Measurements from ENCODE around the gene LY6G6C. TPM values are rescaled to one million over a fixed set of nuclear protein-coding genes. Genes with fewer than 3 reads are reported as not detected.
"Not testable (repeated sequence)": the region's sequence is repeated elsewhere in the genome, so short reads cannot be mapped to it uniquely, and the experiment has no call there.

The LY6G6C gene
- polyA plus RNA-seq, 1 donor: 0.62 TPM

- no peak for DNase-seq (ENCODE audit: low read depth)
Observed at GRCh38 chr6:31727034-31727716, 5.6 kb upstream of the LY6G6C start.

DNA sequence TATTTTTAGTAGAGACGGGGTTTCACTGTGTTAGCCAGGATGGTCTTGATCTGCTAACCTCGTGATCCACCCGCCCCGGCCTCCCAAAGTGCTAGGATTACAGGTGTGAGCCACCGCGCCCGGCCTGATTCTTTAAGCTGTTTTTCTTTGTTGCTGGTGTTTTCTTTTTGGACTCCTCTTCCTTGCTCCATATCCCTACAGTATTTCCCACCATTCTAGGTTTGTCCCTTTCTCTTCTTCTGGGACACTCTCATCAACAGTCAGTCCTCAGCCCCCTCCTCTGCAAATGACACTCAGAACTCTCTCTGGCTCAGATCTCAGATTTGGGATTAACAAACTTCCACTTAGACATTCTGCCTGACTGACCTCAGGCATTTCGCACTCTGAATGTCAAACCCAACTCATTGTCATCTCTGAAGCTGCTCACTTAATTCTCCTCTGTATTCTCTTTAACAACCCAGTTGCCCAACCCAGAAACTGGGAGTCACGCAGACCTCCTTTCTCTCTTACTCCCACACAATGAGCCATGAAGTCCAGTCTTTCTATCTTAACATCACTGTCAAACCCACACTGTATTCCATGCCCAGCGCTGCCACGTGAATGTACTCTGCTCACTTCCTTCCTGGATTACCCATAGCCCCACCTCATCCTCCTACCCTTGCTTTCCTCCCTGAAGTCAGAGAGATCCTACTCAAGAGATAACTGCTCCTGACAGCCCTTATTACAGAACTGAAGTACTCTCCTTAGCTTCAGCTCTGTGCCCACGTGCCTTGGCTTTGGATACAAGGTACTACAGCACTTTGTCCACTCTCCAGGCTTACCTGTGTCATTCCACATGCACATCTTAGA, 4.2 kb upstream of the LY6G6C start:
- DNase-seq (ENCODE audit: low read depth): no peak

GRCh38 chr6:31723980-31724691, 2.6 kb upstream of the LY6G6C start:
- no peak for DNase-seq (ENCODE audit: low read depth)

DNA sequence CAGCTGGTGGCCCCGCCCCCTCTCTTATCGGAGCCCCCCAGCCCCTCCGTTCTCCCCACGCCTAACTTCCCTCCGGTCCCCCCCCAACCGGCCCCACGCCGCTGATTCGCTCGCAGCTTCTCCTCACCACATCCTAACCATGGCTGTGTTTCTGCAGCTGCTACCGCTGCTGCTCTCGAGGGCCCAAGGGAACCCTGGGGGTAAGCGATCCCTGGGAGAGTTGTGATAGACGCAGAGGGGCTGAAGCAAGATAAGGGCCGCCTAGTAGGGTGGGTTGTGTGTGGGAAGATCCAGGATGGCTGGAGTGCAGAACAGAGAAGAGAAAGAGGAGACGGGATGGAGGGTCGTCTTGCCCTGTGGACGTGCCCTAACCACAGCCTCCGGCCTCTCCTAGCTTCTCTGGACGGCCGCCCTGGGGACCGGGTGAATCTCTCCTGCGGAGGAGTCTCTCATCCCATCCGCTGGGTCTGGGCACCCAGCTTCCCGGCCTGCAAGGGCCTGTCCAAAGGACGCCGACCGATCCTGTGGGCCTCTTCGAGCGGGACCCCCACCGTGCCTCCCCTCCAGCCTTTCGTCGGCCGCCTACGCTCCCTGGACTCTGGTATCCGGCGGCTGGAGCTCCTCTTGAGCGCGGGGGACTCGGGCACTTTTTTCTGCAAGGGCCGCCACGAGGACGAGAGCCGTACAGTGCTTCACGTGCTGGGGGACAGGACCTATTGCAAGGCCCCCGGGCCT, 1.9 kb upstream of the LY6G6C start, which contains the start of gene MPIG6B:
Gene MPIG6B, plus strand, starts transcription at position 129 of the 735 bp plus-strand sequence. Its CDS starts 11 bp downstream, at position 140.
- no peak for DNase-seq (ENCODE audit: low read depth)

DNA sequence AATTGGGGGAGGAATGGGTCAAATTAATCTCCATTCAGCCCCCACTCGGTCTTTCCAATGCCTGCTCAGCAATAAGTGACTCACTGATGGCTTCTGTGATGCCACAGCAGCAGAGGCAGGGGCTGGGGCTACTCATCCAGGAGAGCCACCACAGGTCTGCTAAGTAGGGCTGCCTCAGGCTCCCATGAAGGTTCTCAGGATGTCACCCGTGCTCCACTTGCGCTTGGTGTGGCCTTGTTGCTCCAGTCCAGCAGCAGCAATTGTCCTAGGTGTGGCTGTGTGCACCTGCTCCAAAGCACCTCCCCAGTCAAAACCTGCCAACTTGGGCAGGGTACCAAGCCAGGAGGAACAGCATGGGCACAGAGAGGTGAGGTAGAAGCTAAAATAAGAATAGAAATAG, 627 bp upstream of the LY6G6C start:
- DNase-seq (ENCODE audit: low read depth): no peak

GRCh38 chr6:31720196-31720770, 1.3 kb downstream of the LY6G6C start:
- no peak for DNase-seq (ENCODE audit: low read depth)

- no peak for DNase-seq (ENCODE audit: low read depth)
Observed at GRCh38 chr6:31719001-31719400, 2.5 kb downstream of the LY6G6C start.

DNA sequence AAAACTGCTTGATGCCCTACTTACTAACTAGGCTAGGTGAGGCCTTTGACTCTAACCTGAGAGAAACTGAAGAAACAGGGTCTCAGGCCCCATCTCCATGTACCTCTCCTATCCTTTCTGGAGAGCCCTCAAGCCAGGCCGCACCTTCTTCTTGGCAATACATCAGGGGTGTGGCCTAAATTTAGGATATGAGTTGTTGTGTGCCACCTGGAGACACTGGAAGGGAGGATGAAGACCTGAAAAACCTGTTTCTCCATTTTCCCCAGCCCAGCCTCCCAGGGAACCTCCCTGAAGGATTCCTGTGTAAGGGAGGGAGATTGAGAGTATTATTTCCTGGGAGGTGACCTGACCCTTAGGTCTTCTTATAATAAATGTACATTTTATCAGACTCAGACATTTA, 3.3 kb downstream of the LY6G6C start:
- DNase-seq (ENCODE audit: low read depth): no peak

GRCh38 chr6:31717499-31718222, 3.9 kb downstream of the LY6G6C start:
- no peak for DNase-seq (ENCODE audit: low read depth)

GRCh38 chr6:31715022-31715958, 6.3 kb downstream of the LY6G6C start, which contains the start of gene LY6G6D:
Gene LY6G6D, plus strand, starts transcription at chr6:31715348. Its CDS starts 8 bp downstream, at chr6:31715356.
- DNase-seq (ENCODE audit: low read depth): no peak

DNA sequence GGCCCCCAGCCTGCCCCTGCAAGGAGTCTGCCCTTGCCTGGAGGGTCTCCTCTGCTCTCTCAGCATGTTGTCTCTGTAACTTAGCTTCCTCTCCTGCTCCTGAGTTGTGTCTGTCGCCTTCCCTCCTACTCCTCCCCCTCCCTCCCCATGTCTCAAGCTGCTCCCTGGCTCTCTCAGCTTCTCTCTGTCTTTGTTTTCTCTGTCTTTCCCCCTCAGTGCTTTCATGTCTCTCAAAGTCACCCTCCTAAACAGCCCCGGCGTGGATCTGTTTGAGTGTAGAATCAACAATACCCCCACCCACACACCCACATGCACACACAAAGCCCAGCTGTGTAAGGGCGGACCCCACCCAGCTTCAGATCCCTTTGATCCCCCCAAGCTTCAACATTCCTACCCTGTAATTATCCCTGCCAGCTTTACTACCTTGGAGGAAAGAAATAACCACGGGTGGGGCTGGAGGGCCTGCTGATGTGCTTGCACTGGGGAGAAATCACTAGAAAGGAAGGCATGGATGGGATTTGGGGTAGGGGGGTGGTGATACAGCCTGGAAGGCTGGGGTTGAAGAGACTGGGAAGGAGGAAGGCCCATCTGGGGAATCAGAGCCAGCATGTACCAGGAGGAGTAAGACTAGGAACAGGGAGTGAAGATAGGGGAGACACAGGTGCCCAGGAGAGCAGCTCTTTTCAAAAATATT, 7.4 kb downstream of the LY6G6C start:
- no peak for DNase-seq (ENCODE audit: low read depth)

- no peak for DNase-seq (ENCODE audit: low read depth)
Observed at GRCh38 chr6:31713465-31713864, 8.1 kb downstream of the LY6G6C start.

DNA sequence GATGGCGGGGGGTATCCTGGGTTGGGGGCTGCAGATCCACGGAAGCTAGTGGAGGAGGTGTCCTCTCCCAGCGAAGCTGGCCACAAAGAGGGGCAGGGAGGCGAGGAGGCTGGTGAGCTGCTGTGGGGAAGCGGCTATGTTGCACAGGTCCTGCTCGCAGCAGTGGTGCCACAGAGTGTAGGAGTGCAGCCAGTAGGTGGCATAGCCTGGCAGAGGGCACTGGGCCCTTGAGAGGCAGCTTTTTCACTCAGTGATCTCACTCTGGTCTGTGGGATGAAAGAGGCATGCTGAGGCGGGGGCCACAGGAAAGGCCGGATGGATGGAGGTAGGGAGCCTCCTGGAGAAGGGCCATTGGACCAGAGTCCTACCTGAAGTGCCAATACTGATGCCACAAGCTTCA, 9.2 kb downstream of the LY6G6C start:
- DNase-seq (ENCODE audit: low read depth): no peak

DNA sequence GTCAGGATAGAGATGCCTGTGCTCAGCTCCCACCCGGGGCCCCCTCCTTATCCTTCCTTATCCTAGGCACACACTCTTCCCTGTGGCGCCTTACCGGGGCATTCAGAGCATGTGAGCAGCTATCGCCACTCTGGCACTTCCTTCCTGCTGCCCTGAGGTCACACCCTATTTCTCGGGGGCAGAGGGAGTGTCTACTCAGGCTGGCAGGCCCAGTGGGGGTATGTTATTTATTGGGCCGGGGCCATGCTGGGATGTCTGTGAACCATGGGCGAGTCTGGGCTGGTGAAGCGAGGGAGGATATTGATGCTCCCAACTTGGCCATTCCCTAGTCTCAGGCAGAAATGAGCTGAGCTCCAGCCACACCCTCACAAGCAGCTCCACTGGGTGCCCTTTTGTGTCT, 10.3 kb downstream of the LY6G6C start:
- DNase-seq (ENCODE audit: low read depth): no peak

DNA sequence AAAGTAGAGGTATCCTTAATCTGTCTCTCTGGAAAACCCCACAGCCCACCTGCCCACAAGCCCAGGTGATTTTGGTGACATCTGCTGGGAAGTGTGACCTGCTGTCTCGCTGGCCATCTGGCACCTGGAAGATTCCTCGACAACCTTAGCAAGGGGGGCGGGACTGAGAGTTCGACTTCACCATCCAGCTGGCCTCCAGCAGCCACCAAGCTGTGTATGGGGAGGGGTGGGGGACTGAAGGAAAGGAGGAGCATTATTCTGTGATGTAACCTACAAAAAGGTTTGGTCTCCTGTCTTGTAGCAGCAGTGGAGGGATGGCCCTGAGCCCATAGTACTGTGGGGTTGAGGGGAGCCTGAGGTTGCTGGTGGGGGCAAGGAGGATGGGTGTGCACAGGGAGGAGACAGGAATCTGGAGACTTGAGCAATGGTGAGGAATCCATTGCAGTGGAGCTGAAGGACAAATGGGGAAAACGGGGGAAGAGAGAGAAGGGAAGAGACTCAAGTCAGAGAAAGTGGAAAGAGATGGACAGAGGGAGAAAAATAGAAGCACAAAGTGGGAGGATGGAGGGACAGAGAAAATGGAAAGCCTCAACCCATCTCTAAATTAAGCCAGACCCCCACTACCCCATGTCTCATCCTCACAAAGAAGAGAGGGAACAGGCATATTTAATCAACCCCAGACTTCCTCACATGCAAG, 10.9 kb downstream of the LY6G6C start:
- DNase-seq (ENCODE audit: low read depth): no peak

DNA sequence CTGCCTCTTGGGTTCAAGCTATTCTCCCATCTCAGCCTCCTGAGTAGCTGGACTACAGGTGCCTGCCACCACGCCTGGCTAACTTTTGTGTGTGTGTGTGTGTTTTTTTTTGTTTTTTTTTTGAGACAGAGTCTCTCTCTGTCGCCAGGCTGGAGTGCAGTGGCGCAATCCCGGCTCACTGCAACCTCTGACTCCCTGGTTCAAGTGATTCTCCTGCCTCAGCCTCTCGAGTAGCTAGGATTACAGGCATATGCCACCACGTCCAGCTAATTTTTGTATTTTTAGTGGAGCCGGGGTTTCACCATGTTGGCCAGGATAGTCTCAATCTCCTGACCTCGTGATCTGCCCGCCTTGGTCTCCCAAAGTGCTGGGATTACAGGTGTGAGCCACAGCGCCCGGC, 12.4 kb downstream of the LY6G6C start:
- DNase-seq (ENCODE audit: low read depth): not testable (repeated sequence)

DNA sequence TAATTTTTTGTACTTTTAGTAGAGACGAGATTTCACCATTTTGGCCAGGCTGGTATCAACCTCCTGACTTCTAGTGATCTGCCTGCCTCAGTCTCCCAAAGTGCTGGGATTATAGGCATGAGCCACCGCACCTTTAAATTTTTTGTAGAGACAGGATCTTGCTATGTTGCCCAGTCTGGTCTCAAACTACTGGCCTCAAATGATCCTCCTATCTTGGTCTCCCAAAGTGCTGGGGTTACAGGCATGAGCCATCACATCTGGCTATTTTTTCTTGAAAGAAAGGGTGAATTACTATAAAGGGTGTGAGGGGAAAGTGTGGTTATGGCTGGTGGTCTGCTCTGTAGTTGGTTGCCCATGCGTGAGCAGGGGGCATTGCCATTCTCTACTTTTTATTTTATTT, 13.3 kb downstream of the LY6G6C start:
- DNase-seq (ENCODE audit: low read depth): no peak

- DNase-seq (ENCODE audit: low read depth): no peak
Observed at GRCh38 chr6:31707701-31708100, 13.8 kb downstream of the LY6G6C start.

Measured in forelimb muscle (tissue), 1 donor.